Activated T-helper 1 cell treated with anti-CD3 and anti-CD28 coated beads, Interleukin-12 subunit alpha, Interleukin-12 subunit beta, Interleukin-2, Interleukin-4 antibody, amounts not matched to agents 30 ng/mL and 10 ng/mL and 1 ng/mL, durations not matched to agents 14 hours and 24 hours and 36 hours (primary cell): Measurements from ENCODE around the gene GOLGA8A. TPM values are rescaled to one million over a fixed set of nuclear protein-coding genes. Genes with fewer than 3 reads are reported as not detected.

Experiments used
- DNase-seq: peaks from one replicate; pipeline ENCODE4 v3.0.0; 2021; ENCODE audit warnings: low spot score
- H3K27ac Mint-ChIP-seq: one replicate; pipeline ENCODE4 v1.8.0; 2021; ENCODE audit warnings: mild to moderate bottlenecking, mixed read lengths
- H3K27me3 Mint-ChIP-seq: one replicate; pipeline ENCODE4 v1.8.0; 2022; ENCODE audit warnings: mild to moderate bottlenecking, moderate library complexity, mixed read lengths; ENCODE audit not compliant: insufficient read depth
- H3K36me3 Mint-ChIP-seq: one replicate; pipeline ENCODE4 v1.8.0; 2021; ENCODE audit warnings: low read depth, mixed read lengths
- H3K4me1 Mint-ChIP-seq: one replicate; pipeline ENCODE4 v1.8.0; 2021; ENCODE audit warnings: low read depth, mixed read lengths
- H3K4me3 Mint-ChIP-seq: one replicate; pipeline ENCODE4 v1.8.0; 2021; ENCODE audit warnings: mild to moderate bottlenecking, moderate library complexity, mixed read lengths
- H3K9me3 Mint-ChIP-seq: one replicate; pipeline ENCODE4 v1.8.0; 2021; ENCODE audit warnings: mixed read lengths
- intact Hi-C: fragments of 100-400 bp; cut with micrococcal nuclease; formaldehyde crosslinking; loops from one replicate; pipeline ENCODE4 v1.15.1; 2024
- total RNA-seq: library from RNA; stranded (reverse); gene quantifications from 2 replicates; pipeline ENCODE4 v1.2.3, GENCODE V29; 2022

Gene GOLGA8A, protein sequence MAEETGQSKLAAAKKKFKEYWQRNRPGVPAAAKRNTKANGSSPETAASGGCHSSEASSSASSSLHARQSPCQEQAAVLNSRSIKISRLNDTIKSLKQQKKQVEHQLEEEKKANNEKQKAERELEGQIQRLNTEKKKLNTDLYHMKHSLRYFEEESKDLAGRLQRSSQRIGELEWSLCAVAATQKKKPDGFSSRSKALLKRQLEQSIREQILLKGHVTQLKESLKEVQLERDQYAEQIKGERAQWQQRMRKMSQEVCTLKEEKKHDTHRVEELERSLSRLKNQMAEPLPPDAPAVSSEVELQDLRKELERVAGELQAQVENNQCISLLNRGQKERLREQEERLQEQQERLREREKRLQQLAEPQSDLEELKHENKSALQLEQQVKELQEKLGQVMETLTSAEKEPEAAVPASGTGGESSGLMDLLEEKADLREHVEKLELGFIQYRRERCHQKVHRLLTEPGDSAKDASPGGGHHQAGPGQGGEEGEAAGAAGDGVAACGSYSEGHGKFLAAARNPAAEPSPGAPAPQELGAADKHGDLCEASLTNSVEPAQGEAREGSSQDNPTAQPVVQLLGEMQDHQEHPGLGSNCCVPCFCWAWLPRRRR
- total RNA-seq = 264 and 275 TPM in 2 replicates

DNA sequence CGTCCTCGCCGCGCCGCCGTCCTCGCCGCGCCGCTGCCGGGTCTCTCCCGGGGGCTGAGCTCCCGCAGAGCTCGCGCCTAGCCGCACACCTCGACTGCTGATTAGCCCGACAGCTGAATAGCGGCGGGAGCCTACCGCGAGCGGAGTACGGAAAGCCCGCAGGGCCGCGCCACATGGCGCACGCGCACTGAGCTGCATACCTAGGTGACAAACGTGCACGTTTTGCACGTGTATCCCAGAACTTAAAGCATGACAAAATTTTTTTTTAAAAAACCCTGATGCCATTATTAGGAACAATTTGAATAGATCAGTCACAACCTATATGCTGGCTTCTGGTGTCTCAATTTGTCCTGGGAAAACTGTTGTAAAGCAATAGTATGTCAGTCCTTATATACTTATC is at the start of gene GOLGA8A:
TSS of gene GOLGA8A (minus strand) at position 122 of the 400 bp plus-strand sequence. CDS start 48,117 bp downstream, outside the sequence.
- H3K27me3 Mint-ChIP-seq = peaks cover 14% of the 10 kb centered on the region
- peak; percentile 80 for DNase-seq
- peak within 1 kb of the TSS; percentile 98 for H3K27ac Mint-ChIP-seq
- H3K36me3 Mint-ChIP-seq = peaks cover 29% of the 10 kb centered on the region
- peak within 1 kb of the TSS; percentile 91 for H3K4me3 Mint-ChIP-seq
- intact Hi-C loops = loop anchor here (1.0 to 10.0 kb wide), 8 partner anchors 55 to 1243 kb away; partner anchors contain the start of genes AVEN, EMC7, FMN1 and KATNBL1
- H3K9me3 Mint-ChIP-seq = no peaks in the 10 kb centered on the region
- peaks cover 29% of the 10 kb centered on the region for H3K4me1 Mint-ChIP-seq

DNA sequence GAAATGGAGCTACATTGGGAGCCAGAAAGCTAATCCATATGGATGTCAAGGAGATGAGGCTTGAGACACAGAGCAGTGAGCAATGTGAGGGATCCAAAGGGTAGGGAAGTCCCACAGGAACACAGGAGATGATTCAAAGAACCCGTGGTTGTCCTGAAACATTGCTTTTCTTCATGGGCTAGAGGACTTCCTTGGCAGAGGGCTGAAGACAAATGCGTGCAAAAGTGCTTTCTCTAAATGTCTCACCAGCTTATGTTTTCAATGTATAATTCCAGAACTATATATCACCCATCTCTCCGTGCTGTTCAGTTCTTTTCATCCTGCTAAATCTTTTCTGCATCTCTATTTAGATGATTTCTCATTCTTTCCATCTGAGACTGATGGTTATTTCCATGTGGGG is 46.0 kb upstream of the GOLGA8A start:
- Mint-ChIP-seq H3K4me3 (no peak overlapping the region), H3K36me3 (no peaks in the 10 kb centered on the region), H3K27ac (peak overlapping the region; percentile 14), H3K27me3 (peaks cover 46% of the 10 kb centered on the region), H3K4me1 (no peaks in the 10 kb centered on the region), H3K9me3 (peaks cover 4% of the 10 kb centered on the region)
- no peak for DNase-seq
- intact Hi-C loops = no loop called here

DNA sequence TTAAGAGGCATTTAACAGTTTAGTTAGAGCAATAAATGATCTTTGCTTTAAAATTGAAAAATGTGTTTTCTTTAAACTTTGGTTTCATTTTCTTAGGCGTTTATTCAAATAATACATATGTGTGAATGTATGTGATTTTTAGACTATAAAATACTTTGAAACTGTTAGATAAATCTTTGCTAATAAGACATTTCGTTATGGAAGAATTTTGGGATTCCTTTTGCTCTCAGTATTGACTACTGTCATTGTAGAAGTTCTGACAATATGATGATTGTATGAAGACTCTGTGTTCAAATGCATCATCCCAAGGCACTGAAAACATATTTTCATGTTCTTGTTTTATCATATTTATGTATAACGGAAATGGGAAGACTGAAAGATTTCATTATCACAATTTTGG is 43.8 kb upstream of the GOLGA8A start:
- H3K27me3 Mint-ChIP-seq = peaks cover 45% of the 10 kb centered on the region
- intact Hi-C loops = no loop called here
- no peaks in the 10 kb centered on the region for H3K9me3 Mint-ChIP-seq

DNA sequence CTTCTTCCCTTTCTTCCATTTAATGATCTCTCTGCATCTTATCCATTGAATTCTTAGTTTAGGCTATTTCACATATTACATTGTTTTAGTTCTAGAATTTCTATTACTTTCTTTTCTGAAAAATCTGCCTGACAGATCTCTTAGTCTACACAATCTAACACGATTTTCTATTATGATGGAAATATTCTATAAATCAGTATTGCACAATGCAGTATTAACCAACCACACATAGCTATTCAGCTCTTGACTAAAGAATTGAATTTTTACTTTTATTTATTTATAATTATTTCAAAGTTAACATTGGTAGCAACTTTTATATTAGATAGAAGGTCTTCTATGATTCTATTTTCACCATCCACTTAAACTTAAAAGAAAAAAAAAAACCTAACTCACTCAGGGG is 36.2 kb upstream of the GOLGA8A start:
- H3K36me3 Mint-ChIP-seq = peaks cover 2% of the 10 kb centered on the region
- intact Hi-C loops = no loop called here
- no peak overlapping the region for H3K27ac Mint-ChIP-seq
- DNase-seq = no peak
- H3K4me1 Mint-ChIP-seq = peaks cover 23% of the 10 kb centered on the region
- H3K27me3 Mint-ChIP-seq = peaks cover 29% of the 10 kb centered on the region
- no peak overlapping the region for H3K4me3 Mint-ChIP-seq
- H3K9me3 Mint-ChIP-seq = no peaks in the 10 kb centered on the region

More for the DNA sequence above, 43.8 kb upstream of the GOLGA8A start:
- no peak overlapping the region for H3K4me3 Mint-ChIP-seq
- no peak for DNase-seq
- H3K27ac Mint-ChIP-seq = no peak overlapping the region
- no peaks in the 10 kb centered on the region for H3K36me3 Mint-ChIP-seq
- no peaks in the 10 kb centered on the region for H3K4me1 Mint-ChIP-seq

DNA sequence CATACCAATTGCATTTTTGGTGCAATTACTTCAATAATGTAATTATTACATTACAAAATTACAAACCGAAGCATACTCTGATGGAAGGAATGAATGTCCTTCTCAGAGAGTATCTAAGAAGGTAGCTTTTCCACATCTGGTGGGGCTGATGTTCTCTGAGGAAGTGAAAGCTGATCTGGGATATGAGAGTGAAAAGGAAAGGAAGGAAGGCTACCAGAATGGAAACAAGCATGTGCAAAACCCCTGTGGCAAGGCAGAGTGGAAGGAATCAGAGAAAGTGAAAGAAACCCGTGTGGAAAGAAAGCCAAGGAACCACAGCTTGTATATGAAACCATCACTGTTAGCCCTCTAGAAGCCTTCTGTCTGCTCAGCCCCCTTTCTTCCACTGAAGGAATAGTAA is 35.3 kb upstream of the GOLGA8A start:
- H3K36me3 Mint-ChIP-seq = peaks cover 2% of the 10 kb centered on the region
- H3K4me1 Mint-ChIP-seq = peaks cover 27% of the 10 kb centered on the region

DNA sequence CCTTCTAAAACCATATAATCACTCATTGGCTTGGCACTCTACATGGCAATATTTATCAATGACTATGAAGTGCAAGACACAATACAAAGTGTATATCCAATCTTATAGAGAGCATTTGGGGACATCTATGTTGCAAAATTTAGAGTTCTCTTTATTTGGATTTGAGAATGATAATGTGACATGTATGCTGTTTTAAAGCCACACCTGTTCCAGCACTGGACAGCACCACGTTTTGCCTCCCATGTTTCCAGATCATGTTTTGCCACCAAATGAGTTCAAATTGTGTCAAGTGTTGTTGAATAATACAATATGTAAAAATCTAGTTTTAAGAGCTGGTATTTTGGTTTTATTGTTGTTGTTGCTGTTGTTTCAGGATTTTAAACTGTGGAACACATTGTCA is 33.3 kb upstream of the GOLGA8A start:
- H3K27ac Mint-ChIP-seq = peak overlapping the region; percentile 9
- intact Hi-C loops = no loop called here
- H3K4me1 Mint-ChIP-seq = peaks cover 27% of the 10 kb centered on the region
- no peak for DNase-seq
- H3K9me3 Mint-ChIP-seq = no peaks in the 10 kb centered on the region
- no peak overlapping the region for H3K4me3 Mint-ChIP-seq
- peaks cover 2% of the 10 kb centered on the region for H3K36me3 Mint-ChIP-seq
- peaks cover 19% of the 10 kb centered on the region for H3K27me3 Mint-ChIP-seq

More for the DNA sequence above, 35.3 kb upstream of the GOLGA8A start:
- Mint-ChIP-seq H3K4me3 (no peak overlapping the region), H3K9me3 (no peaks in the 10 kb centered on the region), H3K27ac (no peak overlapping the region), H3K27me3 (peaks cover 23% of the 10 kb centered on the region)
- no peak for DNase-seq
- intact Hi-C loops = no loop called here

DNA sequence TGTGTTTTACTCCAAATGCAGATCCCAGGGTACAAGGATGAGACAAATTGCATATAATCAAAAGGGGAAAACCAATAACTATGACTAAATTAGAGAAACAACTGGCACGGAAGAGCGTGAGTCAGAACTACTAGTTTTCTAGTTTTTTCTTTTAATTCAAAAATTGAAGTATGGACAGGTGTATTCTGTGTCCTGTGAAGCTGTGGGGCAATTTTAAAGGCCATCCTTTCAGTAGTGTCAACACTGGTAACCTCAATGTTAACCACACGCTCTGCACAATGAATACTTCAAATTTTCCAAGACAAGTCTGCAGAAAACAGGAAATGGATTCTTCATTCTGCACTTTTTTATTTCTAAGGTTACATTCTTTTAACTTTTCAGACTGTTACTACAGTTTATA is 32.5 kb upstream of the GOLGA8A start:
- Mint-ChIP-seq H3K27ac (peak overlapping the region; percentile 50), H3K9me3 (no peaks in the 10 kb centered on the region)
- DNase-seq = no peak

DNA sequence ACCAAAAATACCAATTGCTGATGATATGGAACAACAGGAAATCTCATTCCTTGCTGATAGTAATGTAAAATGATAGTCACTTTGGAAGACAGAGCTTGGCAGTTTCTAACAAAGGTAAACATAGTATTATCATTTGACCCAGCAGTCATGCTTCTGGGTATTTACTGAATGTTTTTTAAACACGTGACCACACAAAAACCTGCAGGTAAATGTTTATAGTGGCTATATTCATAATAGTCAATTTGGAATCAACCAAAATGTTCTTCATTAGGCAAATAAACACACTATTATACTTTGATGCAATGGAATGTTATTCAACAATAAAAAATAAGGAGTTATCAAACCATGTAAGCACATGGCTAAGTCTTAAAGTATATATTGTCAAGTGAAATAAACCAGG is 24.1 kb upstream of the GOLGA8A start:
- intact Hi-C loops = no loop called here
- no peaks in the 10 kb centered on the region for H3K36me3 Mint-ChIP-seq

More for the DNA sequence above, 32.5 kb upstream of the GOLGA8A start:
- peaks cover 27% of the 10 kb centered on the region for H3K4me1 Mint-ChIP-seq
- peaks cover 16% of the 10 kb centered on the region for H3K27me3 Mint-ChIP-seq
- H3K36me3 Mint-ChIP-seq = peaks cover 2% of the 10 kb centered on the region
- no peak overlapping the region for H3K4me3 Mint-ChIP-seq
- intact Hi-C loops = no loop called here

DNA sequence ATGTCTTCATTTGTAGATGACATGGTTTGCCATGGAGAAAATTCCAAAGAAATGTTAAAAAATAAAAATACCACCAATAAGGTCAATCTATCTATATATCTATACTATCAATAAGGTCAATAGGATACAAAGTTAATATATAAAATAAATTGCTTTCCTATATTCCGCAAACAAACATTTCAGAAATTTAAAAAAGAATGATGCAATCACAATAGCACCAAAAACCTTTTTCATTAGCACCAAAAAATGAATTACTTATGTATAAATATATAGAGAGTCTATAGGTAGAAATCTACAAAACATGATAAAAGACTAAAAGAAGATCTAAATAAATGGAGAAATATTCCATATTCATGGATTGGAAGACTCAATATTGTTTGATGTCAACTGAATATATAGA is 22.8 kb upstream of the GOLGA8A start:
- Mint-ChIP-seq H3K36me3 (no peaks in the 10 kb centered on the region), H3K27ac (no peak overlapping the region)

More for the DNA sequence above, 24.1 kb upstream of the GOLGA8A start:
- Mint-ChIP-seq H3K4me1 (no peaks in the 10 kb centered on the region), H3K27ac (no peak overlapping the region), H3K4me3 (no peak overlapping the region), H3K9me3 (no peaks in the 10 kb centered on the region), H3K27me3 (peaks cover 38% of the 10 kb centered on the region)
- DNase-seq = no peak

DNA sequence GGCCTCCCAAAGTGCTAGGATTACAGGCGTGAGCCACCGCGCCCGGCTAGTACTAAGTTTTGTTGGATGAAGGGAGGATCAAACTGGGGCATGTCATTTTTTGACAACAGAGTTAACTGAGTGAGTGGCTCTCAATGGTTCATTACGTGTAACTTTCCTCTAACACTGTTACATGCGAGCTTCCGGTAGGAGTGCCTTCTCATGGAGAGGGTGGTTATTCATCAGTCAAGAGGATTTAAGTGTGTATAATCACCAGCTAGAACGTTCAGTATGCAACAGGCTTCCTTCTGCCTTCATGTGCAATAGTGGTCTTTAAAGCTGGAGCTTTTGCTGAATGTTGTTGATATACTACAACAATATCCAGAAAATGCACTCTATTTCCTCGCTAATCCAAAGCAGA is 19.1 kb upstream of the GOLGA8A start:
- Mint-ChIP-seq H3K4me1 (no peaks in the 10 kb centered on the region), H3K27me3 (peaks cover 34% of the 10 kb centered on the region), H3K4me3 (no peak overlapping the region), H3K27ac (no peak overlapping the region), H3K36me3 (no peaks in the 10 kb centered on the region), H3K9me3 (no peaks in the 10 kb centered on the region)
- DNase-seq = no peak
- intact Hi-C loops = no loop called here

More for the DNA sequence above, 22.8 kb upstream of the GOLGA8A start:
- H3K4me3 Mint-ChIP-seq = no peak overlapping the region
- peaks cover 40% of the 10 kb centered on the region for H3K27me3 Mint-ChIP-seq
- no peaks in the 10 kb centered on the region for H3K9me3 Mint-ChIP-seq
- no peaks in the 10 kb centered on the region for H3K4me1 Mint-ChIP-seq
- no peak for DNase-seq
- intact Hi-C loops = no loop called here

DNA sequence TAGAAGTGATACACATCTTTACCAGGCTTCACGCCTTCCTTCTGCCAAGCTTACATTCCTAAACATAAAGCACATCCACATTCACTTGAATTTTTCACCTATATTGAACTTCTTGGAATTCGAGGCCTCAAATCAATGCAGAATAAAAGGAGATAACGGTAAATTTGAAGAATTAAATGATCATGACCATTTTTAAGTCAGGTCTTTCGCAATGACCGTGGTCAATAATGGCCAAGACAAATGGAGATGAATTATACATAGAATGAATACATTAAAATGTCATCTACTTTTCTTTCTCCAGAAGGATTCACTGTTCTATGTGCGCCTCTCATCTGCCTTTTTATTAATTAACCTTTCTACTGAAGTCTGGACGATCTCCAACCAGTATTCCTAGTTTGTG is 5.3 kb upstream of the GOLGA8A start:
- H3K27me3 Mint-ChIP-seq = peaks cover 43% of the 10 kb centered on the region

DNA sequence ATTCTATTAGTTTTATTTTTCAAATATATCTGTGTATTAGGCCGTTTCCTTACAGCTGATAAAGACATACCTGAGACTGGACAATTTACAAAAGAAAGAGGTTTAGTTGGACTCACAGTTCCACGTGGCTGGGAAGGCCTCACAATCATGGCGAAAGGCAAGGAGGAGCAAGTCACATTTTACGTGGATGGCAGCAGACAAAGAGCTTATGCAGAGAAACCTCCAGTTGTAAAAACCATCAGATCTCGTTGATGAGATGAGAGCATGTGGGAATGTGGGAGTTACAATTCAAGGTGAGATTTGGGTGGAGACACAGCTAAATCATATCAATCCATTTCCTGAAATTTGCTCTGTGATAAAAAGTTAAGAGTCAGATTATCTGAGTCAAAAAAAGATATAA is 2.3 kb upstream of the GOLGA8A start:
- no peaks in the 10 kb centered on the region for H3K9me3 Mint-ChIP-seq
- H3K27me3 Mint-ChIP-seq = peaks cover 27% of the 10 kb centered on the region
- peaks cover 15% of the 10 kb centered on the region for H3K36me3 Mint-ChIP-seq
- DNase-seq = no peak
- H3K27ac Mint-ChIP-seq = no peak overlapping the region
- H3K4me3 Mint-ChIP-seq = no peak overlapping the region
- H3K4me1 Mint-ChIP-seq = peaks cover 15% of the 10 kb centered on the region
- intact Hi-C loops = loop anchor here (5.0 to 10.0 kb wide), 4 partner anchors 52 to 1245 kb away; partner anchors contain the start of genes EMC7, FMN1, KATNBL1 and PGBD4

More for the DNA sequence above, 5.3 kb upstream of the GOLGA8A start:
- Mint-ChIP-seq H3K27ac (no peak overlapping the region), H3K36me3 (no peaks in the 10 kb centered on the region), H3K9me3 (no peaks in the 10 kb centered on the region), H3K4me3 (no peak overlapping the region), H3K4me1 (no peaks in the 10 kb centered on the region)
- intact Hi-C loops = no loop called here
- DNase-seq = no peak

DNA sequence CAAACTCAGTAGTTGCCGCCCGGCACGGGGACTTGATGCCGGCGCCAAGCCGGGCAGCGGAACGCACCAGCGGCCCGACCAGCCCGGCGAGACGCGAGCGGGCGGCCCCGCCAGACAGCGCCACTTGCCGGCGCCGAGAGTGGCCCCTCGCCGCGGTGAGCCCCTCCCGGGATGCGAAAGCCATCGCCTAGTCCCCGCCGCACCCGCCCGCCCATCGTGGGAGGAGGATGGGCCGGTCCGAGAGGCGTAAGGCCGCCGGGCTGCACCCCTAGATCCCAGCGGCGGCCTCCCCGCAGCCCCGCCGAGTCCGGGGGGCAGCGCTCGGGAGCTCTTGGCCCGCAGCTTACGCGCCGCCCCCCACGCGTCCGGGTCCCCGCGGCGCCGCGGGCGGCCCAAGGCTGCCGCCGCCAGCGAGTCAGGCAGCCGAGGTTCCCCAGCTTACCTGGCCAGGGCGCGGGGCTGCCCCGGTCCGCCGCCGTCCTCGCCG is 609 bp downstream of the GOLGA8A start:
- intact Hi-C loops = loop anchor here (1.0 to 10.0 kb wide), 7 partner anchors 55 to 1242 kb away; partner anchors contain the start of genes AVEN, EMC7, FMN1 and KATNBL1
- Mint-ChIP-seq H3K9me3 (no peaks in the 10 kb centered on the region), H3K4me3 (peak overlapping the region; percentile 89), H3K27ac (no peak overlapping the region), H3K27me3 (peaks cover 11% of the 10 kb centered on the region), H3K4me1 (peaks cover 36% of the 10 kb centered on the region), H3K36me3 (peaks cover 36% of the 10 kb centered on the region)
- peak; percentile 44 for DNase-seq
